Endothelial cell (in vitro differentiated cells): ENCODE data around the gene FBXO42. TPM values are rescaled to one million over a fixed set of nuclear protein-coding genes. Genes with fewer than 3 reads are reported as not detected.

ENCODE experiments used
- DNase-seq: peaks from one replicate; pipeline ENCODE4 v3.0.0; 2021; ENCODE audit warnings: low spot score
- H3K27ac Mint-ChIP-seq: one replicate; pipeline ENCODE4 v1.8.0; 2021; ENCODE audit warnings: mixed read lengths, inconsistent platforms; ENCODE audit not compliant: unreplicated experiment
- H3K27me3 Mint-ChIP-seq: one replicate; pipeline ENCODE4 v1.8.0; 2021; ENCODE audit warnings: mild to moderate bottlenecking, moderate library complexity, mixed read lengths, inconsistent platforms; ENCODE audit not compliant: unreplicated experiment
- H3K36me3 Mint-ChIP-seq: one replicate; pipeline ENCODE4 v1.8.0; 2021; ENCODE audit warnings: mild to moderate bottlenecking, low read depth, mixed read lengths, inconsistent platforms; ENCODE audit not compliant: unreplicated experiment
- H3K4me1 Mint-ChIP-seq: one replicate; pipeline ENCODE4 v1.8.0; 2021; ENCODE audit warnings: mild to moderate bottlenecking, mixed read lengths, inconsistent platforms; ENCODE audit not compliant: unreplicated experiment
- H3K4me3 Mint-ChIP-seq: one replicate; pipeline ENCODE4 v1.8.0; 2021; ENCODE audit warnings: mild to moderate bottlenecking, mixed read lengths, inconsistent platforms; ENCODE audit not compliant: unreplicated experiment
- H3K9me3 Mint-ChIP-seq: one replicate; pipeline ENCODE4 v1.8.0; 2021; ENCODE audit warnings: mixed read lengths, inconsistent platforms; ENCODE audit not compliant: unreplicated experiment
- total RNA-seq: library from RNA; stranded (reverse); fragmentation: NEBNext Ultra II Directional; extraction: Animal tissue kit (Norgen Biotek cat#: 25700); gene quantifications from one replicate; pipeline ENCODE4 v1.2.1, GENCODE V29; 2021; ENCODE audit not compliant: unreplicated experiment
- TF ChIP-seq, protein P1 (sequence below): fragments of 200-600 bp; sonication (generic); IDR thresholded peaks from one replicate; pipeline ENCODE4 v1.5.0; 2021; ENCODE audit warnings: antibody characterized with exemption; ENCODE audit not compliant: unreplicated experiment

The FBXO42 gene
- total RNA-seq, 1 donor from 2014 or later = 17.2 TPM

DNA sequence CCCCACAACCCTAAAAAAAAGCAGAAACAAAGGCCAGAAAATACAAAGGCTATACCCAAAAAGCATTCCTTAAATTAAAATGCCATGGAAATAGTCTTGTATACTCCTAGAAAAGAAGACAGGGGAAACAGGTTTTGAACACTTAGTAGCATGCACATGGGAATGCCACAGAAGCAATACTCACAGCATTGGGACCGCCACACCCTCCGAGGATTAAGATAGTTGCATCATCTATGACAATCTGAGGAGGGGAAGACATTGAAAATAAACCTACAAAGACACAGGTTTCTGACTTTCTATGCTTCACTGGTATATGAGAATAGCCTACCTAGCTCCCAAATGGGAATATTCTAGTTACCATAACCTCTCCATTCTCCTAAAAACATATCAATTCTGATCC, 99.4 kb downstream of the FBXO42 start:
- H3K27ac Mint-ChIP-seq = no peak overlapping the region

DNA sequence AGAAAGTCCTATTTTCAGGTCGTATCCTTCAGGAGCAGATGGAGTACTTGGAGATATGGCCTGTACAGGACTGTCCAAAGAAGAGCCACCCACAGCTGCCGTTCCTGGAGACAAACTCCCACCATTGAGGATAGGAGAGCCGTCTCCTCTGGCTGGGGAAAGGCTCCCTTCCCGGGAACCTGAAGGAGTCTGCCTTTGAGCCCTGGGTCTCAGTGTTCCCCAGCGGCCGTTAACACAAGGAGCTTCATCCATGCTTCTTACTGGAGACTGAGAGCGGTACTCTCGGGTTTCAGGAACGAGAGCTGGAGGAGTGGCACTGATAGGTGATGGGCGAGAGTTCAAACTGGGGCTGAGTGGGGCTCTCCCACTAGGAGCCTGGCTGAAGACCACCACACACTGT, 100.9 kb downstream of the FBXO42 start:
- no peak for DNase-seq
- TF ChIP-seq, protein P1, sequence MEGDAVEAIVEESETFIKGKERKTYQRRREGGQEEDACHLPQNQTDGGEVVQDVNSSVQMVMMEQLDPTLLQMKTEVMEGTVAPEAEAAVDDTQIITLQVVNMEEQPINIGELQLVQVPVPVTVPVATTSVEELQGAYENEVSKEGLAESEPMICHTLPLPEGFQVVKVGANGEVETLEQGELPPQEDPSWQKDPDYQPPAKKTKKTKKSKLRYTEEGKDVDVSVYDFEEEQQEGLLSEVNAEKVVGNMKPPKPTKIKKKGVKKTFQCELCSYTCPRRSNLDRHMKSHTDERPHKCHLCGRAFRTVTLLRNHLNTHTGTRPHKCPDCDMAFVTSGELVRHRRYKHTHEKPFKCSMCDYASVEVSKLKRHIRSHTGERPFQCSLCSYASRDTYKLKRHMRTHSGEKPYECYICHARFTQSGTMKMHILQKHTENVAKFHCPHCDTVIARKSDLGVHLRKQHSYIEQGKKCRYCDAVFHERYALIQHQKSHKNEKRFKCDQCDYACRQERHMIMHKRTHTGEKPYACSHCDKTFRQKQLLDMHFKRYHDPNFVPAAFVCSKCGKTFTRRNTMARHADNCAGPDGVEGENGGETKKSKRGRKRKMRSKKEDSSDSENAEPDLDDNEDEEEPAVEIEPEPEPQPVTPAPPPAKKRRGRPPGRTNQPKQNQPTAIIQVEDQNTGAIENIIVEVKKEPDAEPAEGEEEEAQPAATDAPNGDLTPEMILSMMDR = no peak
- H3K36me3 Mint-ChIP-seq = peaks cover 24% of the 10 kb centered on the region
- peaks cover 19% of the 10 kb centered on the region for H3K4me1 Mint-ChIP-seq
- no peaks in the 10 kb centered on the region for H3K27me3 Mint-ChIP-seq
- no peak overlapping the region for H3K4me3 Mint-ChIP-seq
- H3K27ac Mint-ChIP-seq = no peak overlapping the region
- no peaks in the 10 kb centered on the region for H3K9me3 Mint-ChIP-seq

More for the DNA sequence above, 99.4 kb downstream of the FBXO42 start:
- TF ChIP-seq, protein P1 = no peak
- peaks cover 21% of the 10 kb centered on the region for H3K36me3 Mint-ChIP-seq
- peaks cover 6% of the 10 kb centered on the region for H3K4me1 Mint-ChIP-seq
- H3K27me3 Mint-ChIP-seq = no peaks in the 10 kb centered on the region
- no peaks in the 10 kb centered on the region for H3K9me3 Mint-ChIP-seq
- DNase-seq = no peak
- no peak overlapping the region for H3K4me3 Mint-ChIP-seq

DNA sequence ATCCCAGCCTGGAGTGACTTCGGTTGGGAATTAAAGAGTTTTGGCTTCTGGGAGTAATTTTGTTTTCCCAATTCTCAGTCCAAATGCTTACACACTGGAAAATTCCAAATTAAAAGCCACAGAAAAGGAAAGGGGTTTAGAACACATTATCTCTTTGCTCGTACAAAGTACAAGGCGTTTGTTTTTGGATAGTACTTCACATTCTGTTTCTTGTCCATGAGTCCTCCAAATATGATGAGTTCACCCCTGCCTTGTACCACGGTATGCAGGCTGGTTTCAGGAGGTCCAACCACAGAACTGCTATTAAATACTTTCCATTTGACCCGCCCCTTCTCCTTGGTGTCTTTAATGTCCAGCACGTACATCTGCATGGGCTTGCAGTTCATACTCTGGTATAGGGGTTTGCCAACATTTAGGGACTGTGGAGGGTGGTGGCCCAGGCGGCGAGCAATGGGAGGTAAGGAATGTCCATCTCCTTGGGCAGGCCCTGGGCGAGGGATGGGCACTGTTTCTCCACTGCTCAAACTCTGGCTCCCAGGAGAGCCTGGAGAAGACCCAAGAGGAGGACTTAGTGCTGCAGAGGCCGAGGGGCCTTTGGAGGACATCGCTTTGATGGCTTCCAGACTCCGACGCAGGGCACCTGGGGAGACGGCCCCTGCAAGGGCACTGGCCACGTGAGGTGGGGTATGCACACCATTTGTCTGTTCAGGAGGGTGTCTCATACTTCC, 101.6 kb downstream of the FBXO42 start:
- TF ChIP-seq, protein P1 = no peak
- H3K4me3 Mint-ChIP-seq = no peak overlapping the region
- no peaks in the 10 kb centered on the region for H3K27me3 Mint-ChIP-seq
- H3K9me3 Mint-ChIP-seq = no peaks in the 10 kb centered on the region
- no peak for DNase-seq
- peaks cover 20% of the 10 kb centered on the region for H3K36me3 Mint-ChIP-seq
- no peak overlapping the region for H3K27ac Mint-ChIP-seq
- peaks cover 19% of the 10 kb centered on the region for H3K4me1 Mint-ChIP-seq

DNA sequence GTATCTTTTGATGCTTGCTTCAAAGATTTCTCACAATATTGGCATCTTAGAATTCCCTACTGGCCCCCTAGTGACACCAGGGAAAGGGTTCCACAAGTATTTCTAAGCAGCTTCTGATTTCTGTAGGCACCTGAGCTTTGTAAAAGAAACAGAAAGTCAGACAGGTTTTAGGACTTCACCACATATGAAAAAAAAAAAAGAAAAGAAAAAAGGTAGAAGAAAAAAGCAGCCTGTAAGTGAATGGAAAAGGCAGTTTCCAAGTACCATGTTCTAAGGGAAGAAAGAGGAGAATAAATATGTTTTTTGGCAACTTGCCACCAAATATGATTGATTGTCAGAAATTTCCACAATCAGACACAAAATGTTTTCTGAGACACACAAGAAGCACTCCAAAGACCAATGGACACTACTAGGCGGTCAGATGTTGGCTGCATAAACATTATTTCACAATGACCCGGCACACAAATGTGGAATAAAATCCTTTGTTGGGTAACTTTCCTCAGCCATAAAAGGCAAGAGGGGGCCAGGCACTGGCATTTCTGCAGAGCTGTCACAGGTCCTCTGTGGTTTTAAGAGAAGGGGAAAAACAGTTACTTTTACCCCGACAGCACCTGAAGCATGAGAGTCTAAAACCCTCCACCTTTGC, 102.6 kb downstream of the FBXO42 start:
- no peak for DNase-seq
- H3K27me3 Mint-ChIP-seq = no peaks in the 10 kb centered on the region
- no peak overlapping the region for H3K27ac Mint-ChIP-seq
- peaks cover 17% of the 10 kb centered on the region for H3K36me3 Mint-ChIP-seq
- peaks cover 20% of the 10 kb centered on the region for H3K4me1 Mint-ChIP-seq
- H3K9me3 Mint-ChIP-seq = no peaks in the 10 kb centered on the region
- H3K4me3 Mint-ChIP-seq = no peak overlapping the region
- TF ChIP-seq, protein P1 = no peak
